Stimulated activated CD8-positive, alpha-beta memory T cell treated with anti-CD3 and anti-CD28 coated beads, Interleukin-15, amount 100 ng/mL, for 4 hours (primary cell): ENCODE measurements around the gene BMAL1.

Source experiments
- DNase-seq, 2 donors: peaks; one replicate each; pipeline ENCODE4 v3.0.0-alpha.2; 2020; ENCODE audit warnings: low read depth in 2 of 2

The BMAL1 gene

GRCh38 chr11:13291800-13292199 is 14.2 kb downstream of the BMAL1 start:
- no peak for DNase-seq

- no peak for DNase-seq
Measured at GRCh38 chr11:13292970-13293369, 15.4 kb downstream of the BMAL1 start.

GRCh38 chr11:13294178-13294577 is 16.6 kb downstream of the BMAL1 start:
- DNase-seq = no peak

- no peak for DNase-seq
Measured at GRCh38 chr11:13294771-13295579, 17.4 kb downstream of the BMAL1 start.

GRCh38 chr11:13297308-13297916 is 19.8 kb downstream of the BMAL1 start:
- DNase-seq = no peak

- DNase-seq = no peak
Measured at GRCh38 chr11:13297917-13298356, 20.3 kb downstream of the BMAL1 start.

- DNase-seq = no peak
Measured at GRCh38 chr11:13298765-13299164, 21.2 kb downstream of the BMAL1 start.

GRCh38 chr11:13301522-13301921 is 23.9 kb downstream of the BMAL1 start:
- no peak for DNase-seq

- no peak for DNase-seq
Measured at GRCh38 chr11:13302420-13302958, 24.9 kb downstream of the BMAL1 start.

- no peak for DNase-seq
Measured at GRCh38 chr11:13303668-13304649, 26.4 kb downstream of the BMAL1 start.

GRCh38 chr11:13304655-13305335 is 27.2 kb downstream of the BMAL1 start:
- no peak for DNase-seq

- no peak for DNase-seq
Measured at GRCh38 chr11:13308704-13309103, 31.1 kb downstream of the BMAL1 start.

- DNase-seq = no peak
Measured at GRCh38 chr11:13309156-13309555, 31.6 kb downstream of the BMAL1 start.

- DNase-seq = no peak
Measured at GRCh38 chr11:13310443-13310842, 32.9 kb downstream of the BMAL1 start.

GRCh38 chr11:13311570-13311969 is 34.0 kb downstream of the BMAL1 start:
- no peak for DNase-seq

- no peak for DNase-seq
Measured at GRCh38 chr11:13313005-13313819, 35.6 kb downstream of the BMAL1 start.

- DNase-seq = no peak
Measured at GRCh38 chr11:13314676-13315394, 37.2 kb downstream of the BMAL1 start.

- no peak for DNase-seq
Measured at GRCh38 chr11:13315517-13316432, 38.2 kb downstream of the BMAL1 start.

GRCh38 chr11:13316528-13316961 is 39.0 kb downstream of the BMAL1 start:
- no peak for DNase-seq
